Ectodermal cell (in vitro differentiated cells): Measurements from ENCODE around the gene LMX1A.

Experiments
- H3K27ac ChIP-seq: 2 replicates; pipeline ENCODE4 v1.7.0; 2013; ENCODE audit warnings: mild to moderate bottlenecking, low read depth, low read length; ENCODE audit not compliant: insufficient read depth, poor library complexity, severe bottlenecking
- H3K27me3 ChIP-seq: 2 replicates; pipeline ENCODE4 v1.7.0; 2013; ENCODE audit warnings: mild to moderate bottlenecking, low read length; ENCODE audit not compliant: insufficient read depth, control insufficient read depth, poor library complexity, severe bottlenecking
- H3K36me3 ChIP-seq: one replicate; pipeline ENCODE4 v1.7.0; 2013; ENCODE audit warnings: low read length; ENCODE audit not compliant: control insufficient read depth, insufficient read depth
- H3K4me1 ChIP-seq: one replicate; pipeline ENCODE4 v1.7.0; 2013; ENCODE audit warnings: low read length; ENCODE audit not compliant: control insufficient read depth, insufficient read depth
- H3K4me3 ChIP-seq: 2 replicates; pipeline ENCODE4 v1.7.0; 2013; ENCODE audit warnings: low read depth, low read length, control low read depth; ENCODE audit not compliant: insufficient read depth
- H3K9me3 ChIP-seq: 2 replicates; pipeline ENCODE4 v1.7.0; 2013; ENCODE audit warnings: mild to moderate bottlenecking, low read length, moderate library complexity; ENCODE audit not compliant: control insufficient read depth
- WGBS, 2 experiments: methylation state at CpG; one replicate each; pipeline ENCODE4 v1.1.7; 2013; ENCODE audit warnings: missing lambda C conversion rate in 2 of 2; 5-methylcytosine and 5-hydroxymethylcytosine counted together

Gene LMX1A

DNA sequence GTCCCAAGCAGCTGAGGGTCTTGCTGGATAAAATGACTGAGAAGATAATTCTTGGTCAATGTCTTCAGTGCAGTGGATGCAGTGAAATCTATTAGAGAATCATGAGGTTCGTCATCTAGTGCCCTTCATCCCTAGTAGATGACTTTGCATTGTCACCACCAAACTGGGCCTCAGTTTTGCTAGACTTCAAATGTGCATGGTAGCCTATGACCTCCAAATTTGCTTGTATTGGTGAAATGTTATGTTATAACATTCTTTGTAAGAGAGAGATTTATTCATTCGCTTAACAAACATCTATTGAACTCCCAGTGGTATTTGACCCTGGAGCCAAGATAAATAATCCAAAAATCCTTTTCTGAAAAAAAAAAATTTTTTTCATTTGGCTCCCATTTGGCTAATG, 183.8 kb downstream of the LMX1A start:
- Histone ChIP-seq H3K4me3 (no peak overlapping the region), H3K9me3 (no peaks in the 10 kb centered on the region), H3K36me3 (no peaks in the 10 kb centered on the region), H3K4me1 (peaks cover 17% of the 10 kb centered on the region), H3K27me3 (no peaks in the 10 kb centered on the region), H3K27ac (no peak overlapping the region)
- 91 to 100% methylated on average over 1 to 2 of the region's 2 CpGs for WGBS, 2 experiments

DNA sequence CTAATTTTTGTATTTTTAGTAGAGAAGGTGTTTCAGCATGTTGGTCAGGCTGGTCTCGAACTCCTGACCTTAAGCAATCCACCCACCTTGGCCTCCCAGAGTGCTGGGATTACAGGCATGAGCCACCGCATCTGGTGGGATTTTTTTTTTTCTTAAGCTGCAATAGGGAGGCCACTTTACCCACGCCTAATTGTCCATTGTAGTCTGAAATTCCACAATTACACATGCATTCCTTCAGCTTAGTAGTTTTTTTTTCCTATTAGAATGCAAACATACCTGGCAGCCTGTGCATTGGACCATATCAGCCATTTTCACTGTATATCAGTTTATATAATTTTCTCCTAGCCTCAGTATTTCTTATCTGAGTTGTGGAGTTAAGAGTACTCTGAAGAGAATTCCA, 186.8 kb downstream of the LMX1A start:
- H3K27me3 ChIP-seq: no peaks in the 10 kb centered on the region
- WGBS, 2 experiments: 77 to 81% methylated on average over 3 of the region's 3 CpGs
- H3K4me1 ChIP-seq: peaks cover 17% of the 10 kb centered on the region
- H3K9me3 ChIP-seq: no peaks in the 10 kb centered on the region
- H3K4me3 ChIP-seq: no peak overlapping the region
- no peak overlapping the region for H3K27ac ChIP-seq
- no peaks in the 10 kb centered on the region for H3K36me3 ChIP-seq

DNA sequence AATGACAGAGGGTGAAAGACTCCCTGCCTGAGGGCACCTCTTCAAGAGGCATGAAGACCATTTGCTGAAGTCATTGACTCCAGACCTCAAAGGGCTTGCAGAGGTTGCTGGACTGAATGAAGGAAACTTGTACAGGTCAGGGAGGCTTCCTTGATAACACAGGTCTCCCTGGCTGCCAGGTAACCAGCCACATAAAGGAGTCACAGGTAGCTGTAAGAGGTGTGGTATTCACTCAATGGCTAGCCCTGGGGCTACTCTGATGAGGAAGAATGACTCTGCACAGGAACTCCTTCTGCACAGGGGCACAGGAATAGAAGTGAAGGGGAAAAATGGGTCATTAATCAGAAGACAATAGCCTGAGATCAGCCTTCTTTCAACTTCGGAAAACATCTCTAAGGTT, 187.5 kb downstream of the LMX1A start:
- Histone ChIP-seq H3K27me3 (no peaks in the 10 kb centered on the region), H3K4me1 (peaks cover 10% of the 10 kb centered on the region), H3K36me3 (no peaks in the 10 kb centered on the region), H3K27ac (no peak overlapping the region), H3K9me3 (no peaks in the 10 kb centered on the region), H3K4me3 (no peak overlapping the region)
- WGBS, 2 experiments: 92 to 94% methylated on average over 1 of the region's 1 CpG

DNA sequence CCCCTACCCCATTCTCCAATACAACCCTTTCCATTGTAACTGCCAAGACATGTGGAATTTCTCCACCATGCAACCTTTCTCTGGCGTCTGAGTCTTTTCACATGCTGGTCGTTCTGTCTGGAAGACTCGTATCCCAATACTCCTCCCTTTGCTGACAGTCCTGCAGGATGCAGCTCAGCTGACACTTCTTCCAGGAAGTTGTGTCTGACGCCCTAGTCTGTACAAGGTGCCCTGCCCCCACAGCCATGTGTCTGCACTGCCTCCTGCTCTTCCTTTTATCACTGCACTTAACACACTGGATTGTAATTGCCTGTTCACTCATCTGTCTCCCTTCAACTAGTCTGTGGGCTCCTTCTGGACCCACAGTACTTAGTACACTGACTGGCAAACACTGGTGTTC, 188.0 kb downstream of the LMX1A start:
- Histone ChIP-seq H3K27ac (no peak overlapping the region), H3K4me1 (peaks cover 4% of the 10 kb centered on the region), H3K9me3 (no peaks in the 10 kb centered on the region), H3K36me3 (no peaks in the 10 kb centered on the region), H3K4me3 (no peak overlapping the region), H3K27me3 (no peaks in the 10 kb centered on the region)
- WGBS, 2 experiments: 73 to 74% methylated on average over 4 of the region's 4 CpGs

DNA sequence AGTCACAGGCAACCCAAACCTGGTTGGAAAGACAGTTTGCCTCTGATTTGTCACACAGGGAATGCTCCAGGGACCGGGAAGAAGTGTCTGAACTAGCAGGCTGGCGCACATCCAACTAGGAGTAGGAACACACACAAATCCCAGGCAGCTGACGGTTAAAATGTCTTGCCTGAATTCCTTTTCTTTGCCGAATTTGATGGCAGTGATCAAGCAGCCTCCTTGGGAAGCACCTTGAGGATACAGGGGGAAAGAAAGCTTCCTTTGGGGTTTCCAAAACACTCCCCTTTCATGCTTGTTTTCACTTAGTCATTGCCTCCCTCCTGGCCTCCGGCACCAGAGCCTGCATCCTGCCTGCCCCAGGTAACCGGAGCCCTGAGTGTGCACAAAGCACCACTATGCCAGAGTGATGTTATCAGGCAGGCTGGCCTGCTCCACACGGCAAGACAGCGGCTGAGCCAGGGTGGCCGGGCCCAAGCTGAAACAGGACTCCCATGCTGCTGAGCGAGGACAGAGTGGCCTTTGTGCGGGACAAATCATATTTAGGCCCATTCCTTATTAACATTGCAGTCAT, 193.8 kb downstream of the LMX1A start:
- H3K27me3 ChIP-seq: no peaks in the 10 kb centered on the region
- no peak overlapping the region for H3K27ac ChIP-seq
- peaks cover 7% of the 10 kb centered on the region for H3K4me1 ChIP-seq
- H3K4me3 ChIP-seq: no peak overlapping the region
- no peaks in the 10 kb centered on the region for H3K9me3 ChIP-seq
- WGBS, 2 experiments: 87 to 89% methylated on average over 11 of the region's 11 CpGs
- no peaks in the 10 kb centered on the region for H3K36me3 ChIP-seq

DNA sequence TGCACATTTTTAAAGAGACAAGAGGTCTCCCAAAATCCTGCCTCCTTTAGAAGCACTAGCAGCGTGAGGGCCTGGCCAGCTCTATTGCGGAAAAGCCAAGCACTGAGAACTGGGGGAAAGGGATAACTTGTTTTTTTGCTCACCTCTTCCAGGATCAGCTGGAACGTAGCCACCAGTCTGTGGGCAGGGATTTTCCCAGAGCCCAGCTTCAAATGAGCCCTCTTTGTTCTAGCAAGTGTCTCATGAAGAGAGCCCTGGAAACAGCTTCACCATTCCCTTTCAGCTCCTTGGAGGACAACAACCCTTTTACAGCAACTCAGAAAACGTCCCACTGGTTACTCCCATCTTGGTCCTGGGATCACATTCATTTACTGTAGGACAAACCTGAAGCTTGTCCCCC, 195.4 kb downstream of the LMX1A start:
- no peaks in the 10 kb centered on the region for H3K36me3 ChIP-seq
- 76 to 81% methylated on average over 4 of the region's 4 CpGs for WGBS, 2 experiments
- H3K4me3 ChIP-seq: no peak overlapping the region
- H3K27me3 ChIP-seq: no peaks in the 10 kb centered on the region
- peaks cover 7% of the 10 kb centered on the region for H3K4me1 ChIP-seq
- H3K27ac ChIP-seq: no peak overlapping the region
- no peaks in the 10 kb centered on the region for H3K9me3 ChIP-seq

DNA sequence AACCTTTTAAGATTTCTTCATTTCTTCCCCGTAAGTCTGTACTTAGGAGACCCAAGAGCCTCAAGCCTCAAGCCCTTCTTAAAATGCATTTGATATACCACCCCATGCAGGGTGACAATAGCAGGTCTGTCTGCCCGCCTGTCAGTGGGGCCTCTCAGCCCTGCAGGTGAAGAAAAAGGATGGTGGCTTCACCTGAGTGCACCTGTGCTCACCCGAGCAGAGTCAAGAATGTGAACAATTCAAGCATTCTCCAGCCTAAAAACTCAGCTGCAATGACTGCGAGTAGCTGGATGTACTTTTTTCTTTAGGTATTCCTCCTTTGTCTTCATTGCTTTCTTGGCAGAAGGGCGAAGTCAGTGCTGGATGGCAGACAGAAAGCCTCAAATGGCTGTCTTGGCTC, 203.3 kb downstream of the LMX1A start:
- 87% methylated on average over 5 of the region's 5 CpGs for WGBS, 2 experiments
- H3K27me3 ChIP-seq: no peaks in the 10 kb centered on the region

DNA sequence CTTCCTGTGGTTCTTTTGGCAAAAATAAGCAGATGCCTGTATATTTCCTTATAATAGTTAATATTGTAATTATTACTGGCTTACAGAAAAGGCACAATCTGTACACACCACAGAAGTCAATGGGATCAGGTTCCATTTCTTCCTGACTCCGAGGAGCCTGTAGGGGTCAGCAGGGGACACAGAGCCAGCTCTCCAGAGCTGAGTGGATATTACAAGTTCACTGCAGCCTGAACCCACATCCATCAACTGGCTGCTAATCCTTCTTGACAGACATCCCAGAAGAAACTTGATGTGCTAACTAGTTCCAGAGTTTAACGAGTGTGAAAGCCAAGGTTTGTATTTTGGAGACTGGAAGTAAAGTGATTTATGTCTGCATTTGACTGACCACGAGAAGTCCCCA, 203.8 kb downstream of the LMX1A start:
- H3K4me3 ChIP-seq: no peak overlapping the region
- no peak overlapping the region for H3K27ac ChIP-seq
- no peaks in the 10 kb centered on the region for H3K36me3 ChIP-seq
- no peaks in the 10 kb centered on the region for H3K9me3 ChIP-seq
- no peaks in the 10 kb centered on the region for H3K27me3 ChIP-seq
- H3K4me1 ChIP-seq: no peaks in the 10 kb centered on the region
- 47 to 52% methylated on average over 3 of the region's 3 CpGs for WGBS, 2 experiments

More for the DNA sequence above, 203.3 kb downstream of the LMX1A start:
- Histone ChIP-seq H3K27ac (no peak overlapping the region), H3K4me1 (no peaks in the 10 kb centered on the region), H3K4me3 (no peak overlapping the region), H3K9me3 (no peaks in the 10 kb centered on the region), H3K36me3 (no peaks in the 10 kb centered on the region)

DNA sequence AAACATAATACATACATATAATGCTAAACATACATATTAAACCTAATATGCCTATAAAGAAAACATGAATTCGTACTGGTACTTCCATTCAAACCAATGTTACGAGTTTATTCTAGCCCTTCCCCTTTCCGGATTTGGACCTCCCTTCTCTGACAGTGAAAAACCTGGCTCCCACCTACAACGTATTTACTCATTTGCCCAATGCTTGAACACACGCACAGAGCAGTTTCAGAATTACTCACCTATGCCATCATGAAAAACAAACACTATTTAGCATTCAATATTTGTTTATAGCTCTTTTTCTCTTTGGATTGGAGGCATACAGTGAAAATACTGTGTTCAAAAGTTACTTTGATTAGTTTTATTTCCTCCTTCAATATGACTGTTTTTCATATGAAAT, 204.4 kb downstream of the LMX1A start:
- H3K36me3 ChIP-seq: no peaks in the 10 kb centered on the region
- no peaks in the 10 kb centered on the region for H3K4me1 ChIP-seq
- H3K4me3 ChIP-seq: no peak overlapping the region
- H3K27ac ChIP-seq: no peak overlapping the region
- WGBS, 2 experiments: 90 to 91% methylated on average over 5 of the region's 5 CpGs
- H3K9me3 ChIP-seq: no peaks in the 10 kb centered on the region
- no peaks in the 10 kb centered on the region for H3K27me3 ChIP-seq
